Ishikawa (cell line): ENCODE results near the gene CFAP221.

Source experiments
- EGR1 ChIP-seq: IDR thresholded peaks from 2 replicates; pipeline ENCODE4 v1.6.1; 2012
- MAX ChIP-seq: IDR thresholded peaks from 2 replicates; pipeline ENCODE4 v1.6.1; 2012
- TCF12 ChIP-seq: IDR thresholded peaks from 2 replicates; pipeline ENCODE4 v1.6.1; 2012; ENCODE audit warnings: low read depth

- TF ChIP-seq EGR1 (no peak), MAX (no peak), TCF12 (no peak)
These were observed 47.6 kb upstream of the CFAP221 start for GRCh38 chr2:119496682-119497081.
